Bronchial epithelial cell (primary cell): ENCODE measurements around the gene SLC16A2. TPM values are rescaled to one million over a fixed set of nuclear protein-coding genes. Genes with fewer than 3 reads are reported as not detected.

Experiments used
- DNase-seq: peaks from one replicate; pipeline ENCODE4 v3.0.0-alpha.2; 2010; ENCODE audit warnings: low read depth
- FAIRE-seq: peaks from 2 replicates; lab custom pipeline; 2011; peaks lifted over from hg19 to GRCh38; lab: Jason Lieb, UNC
- H3K27me3 ChIP-seq: 2 replicates; pipeline ENCODE4 v1.5.1; 2011; ENCODE audit warnings: low read length; ENCODE audit not compliant: control insufficient read depth, insufficient read depth
- H3K36me3 ChIP-seq: 2 replicates; pipeline ENCODE4 v1.5.1; 2011; ENCODE audit warnings: low read length; ENCODE audit not compliant: control insufficient read depth, insufficient read depth
- H3K4me3 ChIP-seq: 2 replicates; pipeline ENCODE4 v1.5.1; 2011; ENCODE audit warnings: mild to moderate bottlenecking, low read depth, low read length, control low read depth
- total RNA-seq: library from RNA; depleted of rRNA; stranded (reverse); fragments of >200 nt; gene quantifications from 2 replicates; pipeline ENCODE4 v1.2.1, GENCODE V29; 2014
- TF ChIP-seq, protein P1 (sequence below): IDR thresholded peaks from 2 replicates; pipeline ENCODE4 v1.5.1; 2011; ENCODE audit warnings: mild to moderate bottlenecking, moderate library complexity, low read length, control low read depth, inconsistent platforms; ENCODE audit not compliant: insufficient read depth, severe bottlenecking

Gene SLC16A2
- total RNA-seq, 1 donor from 2014 or later, result 1.3 TPM

DNA sequence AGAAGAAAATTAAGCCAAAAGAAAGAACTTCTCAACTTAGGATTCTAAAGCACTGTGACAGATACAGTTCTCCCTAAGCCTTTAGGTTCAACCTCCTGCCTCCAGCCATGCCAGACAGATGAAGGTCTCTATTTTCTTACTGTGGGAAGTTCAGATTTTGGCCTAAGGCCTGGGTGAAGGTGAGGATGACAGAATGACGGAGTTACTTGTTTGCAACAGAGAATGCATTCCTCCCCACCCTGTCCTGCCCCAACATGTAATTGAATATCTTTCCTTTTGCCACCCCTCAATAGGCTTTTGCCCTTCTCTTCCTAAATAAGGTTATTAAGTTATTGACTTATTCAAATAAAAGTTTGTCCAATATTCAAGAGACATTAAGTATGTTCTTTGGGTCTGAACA lies 25.6 kb downstream of the SLC16A2 start:
- Histone ChIP-seq H3K4me3 (no peak overlapping the region), H3K36me3 (no peaks in the 10 kb centered on the region), H3K27me3 (no peaks in the 10 kb centered on the region)
- FAIRE-seq (no peak), DNase-seq (peak; percentile 71)
- TF ChIP-seq, protein P1, sequence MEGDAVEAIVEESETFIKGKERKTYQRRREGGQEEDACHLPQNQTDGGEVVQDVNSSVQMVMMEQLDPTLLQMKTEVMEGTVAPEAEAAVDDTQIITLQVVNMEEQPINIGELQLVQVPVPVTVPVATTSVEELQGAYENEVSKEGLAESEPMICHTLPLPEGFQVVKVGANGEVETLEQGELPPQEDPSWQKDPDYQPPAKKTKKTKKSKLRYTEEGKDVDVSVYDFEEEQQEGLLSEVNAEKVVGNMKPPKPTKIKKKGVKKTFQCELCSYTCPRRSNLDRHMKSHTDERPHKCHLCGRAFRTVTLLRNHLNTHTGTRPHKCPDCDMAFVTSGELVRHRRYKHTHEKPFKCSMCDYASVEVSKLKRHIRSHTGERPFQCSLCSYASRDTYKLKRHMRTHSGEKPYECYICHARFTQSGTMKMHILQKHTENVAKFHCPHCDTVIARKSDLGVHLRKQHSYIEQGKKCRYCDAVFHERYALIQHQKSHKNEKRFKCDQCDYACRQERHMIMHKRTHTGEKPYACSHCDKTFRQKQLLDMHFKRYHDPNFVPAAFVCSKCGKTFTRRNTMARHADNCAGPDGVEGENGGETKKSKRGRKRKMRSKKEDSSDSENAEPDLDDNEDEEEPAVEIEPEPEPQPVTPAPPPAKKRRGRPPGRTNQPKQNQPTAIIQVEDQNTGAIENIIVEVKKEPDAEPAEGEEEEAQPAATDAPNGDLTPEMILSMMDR, result no peak

DNA sequence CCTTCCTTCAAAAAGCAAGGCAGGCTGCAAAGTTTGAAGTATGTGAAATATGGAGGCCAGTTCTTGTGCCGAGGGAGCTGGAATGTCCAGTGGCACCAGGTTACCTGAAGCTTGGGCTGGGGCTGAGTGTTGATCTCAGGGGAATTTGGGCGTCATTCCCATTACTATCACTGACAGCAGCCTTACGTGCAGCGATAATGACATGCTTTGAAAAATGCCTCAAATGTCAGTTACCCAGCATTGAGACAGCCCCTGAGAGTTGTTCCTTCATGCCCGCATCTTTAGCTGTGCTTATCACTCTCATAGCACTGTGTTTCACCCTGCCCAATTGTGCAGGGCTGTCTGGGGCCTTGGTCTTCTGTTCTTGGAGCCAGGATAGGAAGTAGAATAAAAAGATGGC lies 27.4 kb downstream of the SLC16A2 start:
- no peak for DNase-seq
- TF ChIP-seq, protein P1, result no peak
- FAIRE-seq, result no peak
- H3K36me3 ChIP-seq, result no peaks in the 10 kb centered on the region
- no peaks in the 10 kb centered on the region for H3K27me3 ChIP-seq
- no peak overlapping the region for H3K4me3 ChIP-seq

DNA sequence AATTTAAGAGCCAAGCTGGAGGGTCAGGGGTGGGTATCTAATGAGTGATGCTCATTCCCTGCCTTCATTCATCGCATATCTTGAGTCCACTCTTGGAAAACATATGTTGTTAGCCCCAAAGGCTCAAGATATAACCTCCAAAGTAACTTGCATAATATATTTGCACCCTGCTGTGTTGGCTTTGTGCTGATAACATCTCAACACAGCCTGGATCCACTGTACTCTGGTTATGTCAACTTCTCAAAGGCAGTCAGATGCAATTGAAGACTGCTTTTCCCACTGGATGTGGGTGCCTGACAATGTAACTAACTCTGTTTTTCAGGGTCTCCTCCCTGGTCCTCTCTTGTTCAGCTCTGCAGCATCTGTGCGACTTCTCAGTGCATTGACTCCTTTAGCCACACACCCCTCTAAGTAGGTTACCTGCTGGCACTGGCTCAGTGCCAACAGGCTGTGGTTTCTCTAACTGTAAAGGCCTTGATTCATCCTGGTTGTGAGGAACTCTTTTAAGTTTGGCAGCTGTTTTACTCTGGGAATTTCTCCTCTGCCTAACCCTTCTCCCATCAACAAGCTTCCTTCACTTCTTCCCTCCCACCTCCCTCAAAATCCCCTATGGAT lies 28.1 kb downstream of the SLC16A2 start:
- no peaks in the 10 kb centered on the region for H3K27me3 ChIP-seq

DNA sequence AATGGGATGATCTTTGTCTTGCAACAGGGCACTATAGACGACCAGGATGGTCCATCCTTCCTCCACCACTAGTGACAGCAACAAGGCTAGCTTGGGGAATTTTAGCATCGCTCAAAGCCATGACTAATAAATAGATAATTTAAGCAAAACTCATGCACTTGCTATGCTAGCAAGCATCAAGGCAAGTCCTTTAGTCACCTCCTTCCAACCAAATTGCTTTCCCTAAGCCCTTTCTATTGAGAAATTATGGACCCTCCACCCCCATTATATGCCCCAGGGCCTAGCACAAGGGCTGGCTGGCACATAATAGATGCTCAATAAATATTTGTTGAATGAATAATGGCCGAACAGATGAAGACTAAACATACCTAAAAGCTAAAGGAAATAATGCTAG lies 28.6 kb downstream of the SLC16A2 start:
- Histone ChIP-seq H3K27me3 (no peaks in the 10 kb centered on the region), H3K36me3 (no peaks in the 10 kb centered on the region), H3K4me3 (no peak overlapping the region)
- peak; percentile 85 for DNase-seq
- no peak for FAIRE-seq
- TF ChIP-seq, protein P1, result no peak

More for the DNA sequence above, 28.1 kb downstream of the SLC16A2 start:
- TF ChIP-seq, protein P1, result no peak
- no peak for FAIRE-seq
- Histone ChIP-seq H3K36me3 (no peaks in the 10 kb centered on the region), H3K4me3 (no peak overlapping the region)
- peak; percentile 63 for DNase-seq

DNA sequence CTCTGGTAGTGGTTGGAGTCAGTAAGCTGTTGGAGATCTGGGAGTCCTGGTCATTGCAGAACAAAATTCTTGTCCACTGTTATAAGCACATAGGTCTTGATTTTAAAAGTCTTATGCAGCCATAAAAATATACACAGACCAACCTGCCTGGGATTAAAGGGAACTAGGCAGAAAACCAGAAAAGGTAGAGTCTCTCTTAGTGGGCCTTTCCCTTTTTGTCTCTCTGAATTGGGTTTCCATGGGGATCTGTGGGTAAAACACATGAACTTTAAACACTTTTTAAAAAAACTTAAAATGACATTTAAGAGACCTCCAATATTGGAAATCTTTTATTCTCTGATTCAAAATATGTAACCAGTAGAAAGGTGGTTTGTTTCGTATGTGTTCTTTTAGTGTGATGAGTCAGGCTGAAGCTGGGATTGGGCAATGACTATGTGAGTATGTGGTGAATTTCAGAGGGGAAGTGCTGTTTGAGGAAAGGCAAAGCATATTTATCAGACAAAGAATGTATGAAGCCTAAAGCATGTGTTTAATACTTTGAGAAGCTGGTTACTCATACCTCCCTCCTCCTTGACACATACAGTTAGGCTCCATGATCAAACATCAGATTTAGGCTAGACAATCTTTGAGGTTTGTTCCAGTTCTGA lies 29.6 kb downstream of the SLC16A2 start:
- Histone ChIP-seq H3K36me3 (no peaks in the 10 kb centered on the region), H3K4me3 (no peak overlapping the region), H3K27me3 (no peaks in the 10 kb centered on the region)
- TF ChIP-seq, protein P1, result no peak
- DNase-seq (peak; percentile 94), FAIRE-seq (no peak)
